ENCODE data around the gene PUS7.

The PUS7 gene

DNA sequence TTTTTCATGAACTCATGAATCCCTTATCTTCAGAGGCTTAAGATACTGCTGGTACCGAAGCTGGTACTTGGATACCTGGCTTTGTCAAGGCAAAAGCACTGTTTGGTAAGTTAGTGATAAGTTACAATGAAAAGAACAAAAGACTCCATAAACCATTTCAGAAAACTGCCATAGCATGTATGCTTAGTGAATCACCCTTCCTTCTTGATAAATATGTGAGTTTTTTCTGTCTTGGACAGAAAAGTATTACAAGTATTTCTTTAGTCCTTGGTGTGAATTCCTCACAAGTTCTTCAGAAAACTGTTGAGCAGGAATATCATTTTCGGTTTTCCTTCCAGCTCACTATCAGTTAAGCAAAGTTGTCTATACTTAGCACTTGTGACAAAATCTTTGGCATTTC is 25.6 kb downstream of the PUS7 start:
- Histone ChIP-seq H3K4me1 (ENCODE audit: insufficient read depth, low read length) (no peaks in the 10 kb centered on the region), H3K4me3 (ENCODE audit: low read length) (no peak overlapping the region), H3K36me3 (ENCODE audit: insufficient read depth, low read length) (peaks cover 73% of the 10 kb centered on the region), H3K27me3 (ENCODE audit: insufficient read depth, low read length) (no peaks in the 10 kb centered on the region), H3K9me3 (ENCODE audit: insufficient read depth, low read depth, low read length) (no peaks in the 10 kb centered on the region), H3K9ac (ENCODE audit: low read depth, low read length) (no peak overlapping the region), H3K27ac (ENCODE audit: low read depth, low read length) (no peak overlapping the region)
- 97% methylated on average over 2 of the region's 2 CpGs for WGBS

DNA sequence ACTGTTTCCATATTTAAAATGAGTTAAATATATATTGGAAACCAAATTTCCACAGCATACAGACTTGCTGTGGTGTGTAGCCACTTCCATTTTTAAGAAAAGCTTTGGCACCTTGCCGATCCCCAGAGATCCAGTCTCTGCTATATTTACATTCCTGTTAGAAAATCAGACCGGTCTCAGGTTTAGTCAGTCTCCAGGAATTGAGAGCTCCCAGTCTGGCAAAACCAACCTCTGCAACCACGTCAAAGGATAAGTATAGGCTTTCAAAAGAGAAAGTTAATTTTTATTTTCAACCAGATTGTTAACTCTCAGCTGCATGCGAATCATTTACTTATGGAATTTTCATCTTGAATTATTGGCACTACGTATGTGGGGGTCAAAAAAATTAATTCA is 28.2 kb downstream of the PUS7 start:
- Histone ChIP-seq H3K9me3 (ENCODE audit: insufficient read depth, low read depth, low read length) (no peaks in the 10 kb centered on the region), H3K27ac (ENCODE audit: low read depth, low read length) (no peak overlapping the region), H3K4me1 (ENCODE audit: insufficient read depth, low read length) (no peaks in the 10 kb centered on the region), H3K36me3 (ENCODE audit: insufficient read depth, low read length) (peaks cover 72% of the 10 kb centered on the region), H3K27me3 (ENCODE audit: insufficient read depth, low read length) (no peaks in the 10 kb centered on the region), H3K9ac (ENCODE audit: low read depth, low read length) (no peak overlapping the region), H3K4me3 (ENCODE audit: low read length) (no peak overlapping the region)
- 91% methylated on average over 5 of the region's 5 CpGs for WGBS

DNA sequence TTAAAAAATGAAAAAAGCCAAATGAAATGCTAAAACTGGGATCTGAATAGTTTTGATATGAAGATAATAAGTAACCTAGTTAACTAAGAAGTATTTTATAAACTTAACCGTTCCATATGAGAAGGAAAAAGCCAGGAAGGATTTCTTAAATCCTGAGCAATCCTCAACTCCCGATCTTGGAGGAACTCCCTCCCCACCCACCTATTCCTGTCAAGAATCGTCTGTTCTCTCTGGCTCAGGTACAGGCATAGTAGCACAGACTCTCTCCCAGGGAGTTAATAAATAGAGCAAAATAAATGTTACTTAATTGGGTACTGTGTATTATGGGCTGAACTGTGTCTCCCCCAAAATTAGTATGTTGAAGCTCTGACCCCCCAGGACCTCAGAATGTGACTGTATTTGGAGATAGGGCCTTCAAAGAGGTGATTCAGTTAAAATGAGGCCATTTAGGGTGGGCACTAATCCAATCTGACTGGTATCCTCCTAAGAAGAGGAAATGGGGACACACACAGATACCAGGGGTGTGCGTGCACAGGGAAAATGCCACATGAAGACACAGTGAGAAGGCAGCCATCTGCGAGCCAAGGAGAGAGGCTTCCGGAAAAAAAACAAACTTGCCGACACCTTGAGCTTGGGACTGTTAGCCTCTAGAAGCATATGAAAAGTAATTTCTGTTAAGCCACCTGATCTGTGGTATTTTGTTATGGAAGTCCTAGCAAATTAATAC is 28.7 kb downstream of the PUS7 start:
- H3K4me3 ChIP-seq (ENCODE audit: low read length) = no peak overlapping the region
- 96% methylated on average over 7 of the region's 7 CpGs for WGBS
- no peak overlapping the region for H3K9ac ChIP-seq (ENCODE audit: low read depth, low read length)
- H3K9me3 ChIP-seq (ENCODE audit: insufficient read depth, low read depth, low read length) = no peaks in the 10 kb centered on the region
- no peak overlapping the region for H3K27ac ChIP-seq (ENCODE audit: low read depth, low read length)
- H3K27me3 ChIP-seq (ENCODE audit: insufficient read depth, low read length) = no peaks in the 10 kb centered on the region
- H3K4me1 ChIP-seq (ENCODE audit: insufficient read depth, low read length) = no peaks in the 10 kb centered on the region
- H3K36me3 ChIP-seq (ENCODE audit: insufficient read depth, low read length) = peaks cover 72% of the 10 kb centered on the region

DNA sequence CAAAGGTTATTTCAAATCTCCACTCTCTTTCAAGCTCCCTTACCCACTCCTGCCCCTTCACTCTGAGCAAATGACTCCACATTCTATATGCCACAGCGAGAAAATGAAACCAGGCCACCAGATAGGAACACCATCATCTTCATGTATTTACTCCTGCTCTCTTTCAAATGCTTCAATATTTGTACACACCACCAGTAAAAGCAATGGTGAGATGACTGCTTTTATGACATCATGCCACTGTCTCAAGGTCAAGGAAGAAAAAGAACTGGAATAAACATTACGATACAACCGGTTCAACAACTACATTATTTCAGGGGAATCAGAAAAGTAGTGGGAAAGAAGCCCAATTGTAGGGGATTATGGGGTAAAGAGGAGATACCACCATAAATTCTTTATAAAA is 32.7 kb downstream of the PUS7 start:
- Histone ChIP-seq H3K9me3 (ENCODE audit: insufficient read depth, low read depth, low read length) (no peaks in the 10 kb centered on the region), H3K4me1 (ENCODE audit: insufficient read depth, low read length) (no peaks in the 10 kb centered on the region), H3K36me3 (ENCODE audit: insufficient read depth, low read length) (peaks cover 72% of the 10 kb centered on the region), H3K27ac (ENCODE audit: low read depth, low read length) (no peak overlapping the region), H3K27me3 (ENCODE audit: insufficient read depth, low read length) (no peaks in the 10 kb centered on the region), H3K9ac (ENCODE audit: low read depth, low read length) (no peak overlapping the region), H3K4me3 (ENCODE audit: low read length) (no peak overlapping the region)
- WGBS = 95% methylated on average over 3 of the region's 3 CpGs

DNA sequence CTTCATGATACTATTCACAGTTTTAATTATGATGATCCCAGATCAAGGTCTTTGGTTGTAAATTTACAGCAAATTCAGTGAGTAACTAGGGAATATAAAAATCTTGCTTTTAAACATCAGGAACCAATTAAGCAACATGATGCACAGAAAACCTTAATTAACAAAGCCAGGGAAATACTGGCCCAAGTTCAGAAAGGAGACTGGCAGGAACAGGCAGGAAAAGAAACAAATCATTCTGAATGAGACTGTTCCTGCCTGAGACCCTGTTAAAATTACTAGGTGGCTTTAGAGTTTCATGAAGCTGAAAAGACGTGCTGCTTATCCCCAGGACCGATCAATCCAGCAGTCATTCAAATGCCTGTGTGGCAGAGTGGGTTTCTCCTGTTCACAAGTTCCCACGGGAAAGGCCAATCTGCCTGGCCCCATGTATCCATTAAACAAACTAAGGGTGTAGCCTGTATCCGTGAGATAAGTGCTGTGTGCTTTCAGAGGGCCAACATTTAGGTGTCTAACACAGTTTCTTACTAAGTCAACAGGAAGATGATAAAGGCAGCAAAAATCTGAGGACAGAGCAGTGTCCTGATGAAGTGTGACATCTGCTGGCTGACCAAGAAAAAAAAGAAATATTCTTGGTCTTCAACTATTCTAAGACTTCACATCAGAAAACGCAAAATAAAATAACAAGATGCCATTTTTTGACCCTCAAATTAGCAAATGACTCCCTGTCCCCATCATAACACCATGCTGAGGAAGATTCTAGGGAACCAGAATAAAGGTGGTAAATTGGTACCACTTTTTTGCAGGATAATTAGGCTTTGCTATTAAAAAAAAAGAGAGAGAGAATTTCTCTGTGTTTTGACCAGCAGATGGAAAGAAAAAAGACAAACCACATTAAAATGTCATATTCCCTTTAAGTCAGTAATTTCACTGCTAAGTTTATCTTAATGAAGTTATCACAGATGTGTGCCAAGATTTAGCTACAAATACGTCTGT is 34.2 kb downstream of the PUS7 start:
- Histone ChIP-seq H3K9ac (ENCODE audit: low read depth, low read length) (no peak overlapping the region), H3K4me3 (ENCODE audit: low read length) (no peak overlapping the region), H3K27ac (ENCODE audit: low read depth, low read length) (no peak overlapping the region), H3K9me3 (ENCODE audit: insufficient read depth, low read depth, low read length) (no peaks in the 10 kb centered on the region), H3K27me3 (ENCODE audit: insufficient read depth, low read length) (no peaks in the 10 kb centered on the region), H3K4me1 (ENCODE audit: insufficient read depth, low read length) (no peaks in the 10 kb centered on the region), H3K36me3 (ENCODE audit: insufficient read depth, low read length) (peaks cover 78% of the 10 kb centered on the region)
- WGBS = 93% methylated on average over 6 of the region's 6 CpGs

DNA sequence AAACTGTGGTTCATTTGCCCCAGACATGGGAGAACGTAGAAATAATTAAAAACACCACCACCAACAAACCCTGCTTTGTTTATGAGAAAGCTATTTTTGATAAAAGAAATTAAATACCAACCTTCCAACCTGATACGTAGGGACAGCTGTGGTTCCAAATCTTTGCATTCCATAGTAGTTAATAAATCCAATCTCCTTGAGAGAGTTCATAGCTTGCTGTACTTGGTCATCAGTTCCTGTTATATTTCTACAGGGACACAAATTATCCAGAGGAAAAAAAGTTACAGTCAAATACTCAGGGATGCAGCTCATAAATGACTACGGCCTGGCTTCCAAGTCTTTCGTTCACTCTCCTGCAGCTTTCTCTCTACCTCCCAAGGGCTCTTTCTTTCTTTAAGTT is 41.1 kb downstream of the PUS7 start:
- Histone ChIP-seq H3K4me1 (ENCODE audit: insufficient read depth, low read length) (no peaks in the 10 kb centered on the region), H3K27me3 (ENCODE audit: insufficient read depth, low read length) (no peaks in the 10 kb centered on the region), H3K4me3 (ENCODE audit: low read length) (no peak overlapping the region), H3K27ac (ENCODE audit: low read depth, low read length) (no peak overlapping the region), H3K9ac (ENCODE audit: low read depth, low read length) (no peak overlapping the region), H3K9me3 (ENCODE audit: insufficient read depth, low read depth, low read length) (no peaks in the 10 kb centered on the region), H3K36me3 (ENCODE audit: insufficient read depth, low read length) (peaks cover 84% of the 10 kb centered on the region)
- 88% methylated on average over 4 of the region's 4 CpGs for WGBS

DNA sequence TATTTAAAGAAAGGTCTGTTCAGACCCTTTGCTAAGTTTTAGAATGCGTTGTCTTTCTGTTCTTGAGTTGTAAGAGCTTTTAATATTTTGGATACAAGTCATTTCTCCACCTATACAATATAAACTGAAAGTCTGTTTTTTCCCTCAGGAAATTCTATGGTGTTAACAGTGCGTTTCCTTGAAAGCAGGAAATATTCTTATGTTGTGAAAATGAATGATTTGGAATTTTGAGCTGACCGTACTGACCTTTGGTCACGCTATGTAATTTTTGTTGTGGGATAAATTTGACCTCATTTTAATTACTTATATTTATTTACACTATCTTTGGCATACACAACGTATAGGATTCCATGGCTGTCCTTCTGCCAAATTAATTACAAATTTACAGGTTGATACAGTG is 43.5 kb downstream of the PUS7 start:
- Histone ChIP-seq H3K27me3 (ENCODE audit: insufficient read depth, low read length) (no peaks in the 10 kb centered on the region), H3K9ac (ENCODE audit: low read depth, low read length) (no peak overlapping the region), H3K27ac (ENCODE audit: low read depth, low read length) (no peak overlapping the region), H3K36me3 (ENCODE audit: insufficient read depth, low read length) (peaks cover 71% of the 10 kb centered on the region), H3K4me3 (ENCODE audit: low read length) (no peak overlapping the region), H3K4me1 (ENCODE audit: insufficient read depth, low read length) (no peaks in the 10 kb centered on the region), H3K9me3 (ENCODE audit: insufficient read depth, low read depth, low read length) (no peaks in the 10 kb centered on the region)
- WGBS = 98% methylated on average over 4 of the region's 5 CpGs

DNA sequence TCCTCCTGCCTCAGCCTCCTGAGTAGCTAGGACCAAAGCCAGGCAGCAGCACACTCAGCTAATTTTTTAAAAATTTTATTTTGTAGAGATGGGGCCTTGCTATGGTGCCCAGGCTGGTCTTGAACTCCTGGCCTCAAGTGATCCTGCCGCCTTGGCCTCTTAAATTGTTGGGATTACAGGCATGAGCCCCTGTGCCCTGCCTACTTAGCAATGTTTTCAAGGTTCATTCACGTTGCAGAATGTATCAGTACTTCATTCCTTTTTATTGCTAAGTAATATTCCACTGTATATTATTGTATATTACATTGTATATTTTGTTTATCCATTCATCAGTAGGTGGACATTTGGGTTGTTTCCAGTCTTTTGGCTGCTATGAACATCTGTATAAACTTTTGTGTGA is 44.2 kb downstream of the PUS7 start:
- 97% methylated on average over 2 of the region's 2 CpGs for WGBS
- peaks cover 67% of the 10 kb centered on the region for H3K36me3 ChIP-seq (ENCODE audit: insufficient read depth, low read length)
- H3K4me1 ChIP-seq (ENCODE audit: insufficient read depth, low read length) = no peaks in the 10 kb centered on the region
- no peak overlapping the region for H3K27ac ChIP-seq (ENCODE audit: low read depth, low read length)
- H3K9ac ChIP-seq (ENCODE audit: low read depth, low read length) = no peak overlapping the region
- H3K27me3 ChIP-seq (ENCODE audit: insufficient read depth, low read length) = no peaks in the 10 kb centered on the region
- no peaks in the 10 kb centered on the region for H3K9me3 ChIP-seq (ENCODE audit: insufficient read depth, low read depth, low read length)
- no peak overlapping the region for H3K4me3 ChIP-seq (ENCODE audit: low read length)

DNA sequence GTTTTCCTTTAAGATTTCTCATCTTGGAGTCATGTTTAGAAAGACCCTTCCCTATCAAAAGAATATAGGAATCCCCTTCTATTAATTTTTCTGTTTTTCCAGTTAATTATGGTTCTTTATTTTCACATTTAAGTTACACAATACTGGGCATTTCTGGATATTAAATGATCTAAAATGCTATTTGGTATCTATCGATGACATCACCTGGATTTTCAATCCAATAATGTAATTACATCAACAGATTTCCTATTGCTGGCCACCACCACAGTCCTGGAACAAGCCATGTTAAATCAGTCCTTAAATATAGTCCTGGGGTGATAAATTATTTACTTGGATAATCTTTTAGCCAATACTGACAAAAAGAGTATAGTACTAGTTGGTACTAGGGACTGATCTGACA is 48.0 kb downstream of the PUS7 start:
- H3K36me3 ChIP-seq (ENCODE audit: insufficient read depth, low read length) = peaks cover 59% of the 10 kb centered on the region
- no peak overlapping the region for H3K4me3 ChIP-seq (ENCODE audit: low read length)
- 100% methylated on average over 1 of the region's 1 CpG for WGBS
- H3K4me1 ChIP-seq (ENCODE audit: insufficient read depth, low read length) = no peaks in the 10 kb centered on the region
- H3K9ac ChIP-seq (ENCODE audit: low read depth, low read length) = no peak overlapping the region
- no peak overlapping the region for H3K27ac ChIP-seq (ENCODE audit: low read depth, low read length)
- no peaks in the 10 kb centered on the region for H3K9me3 ChIP-seq (ENCODE audit: insufficient read depth, low read depth, low read length)
- no peaks in the 10 kb centered on the region for H3K27me3 ChIP-seq (ENCODE audit: insufficient read depth, low read length)

DNA sequence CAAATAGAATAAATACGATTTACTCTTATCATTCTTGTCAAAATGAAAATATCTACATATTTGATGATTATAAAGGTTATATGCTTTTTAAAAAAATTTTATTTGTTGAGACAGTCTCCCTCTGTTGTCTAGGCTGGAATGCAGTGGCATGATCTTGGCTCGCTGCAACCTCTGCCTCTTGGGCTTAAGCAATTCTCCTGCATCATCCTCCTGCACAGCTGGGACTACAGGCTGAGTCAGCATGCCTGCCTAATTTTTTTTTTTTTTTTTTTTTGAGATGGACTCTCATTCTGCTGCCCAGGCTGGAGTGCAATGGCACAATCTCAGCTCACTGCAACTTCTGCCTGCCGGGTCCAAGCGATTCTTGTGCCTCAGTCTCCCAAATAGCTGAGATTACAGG is 48.9 kb downstream of the PUS7 start:
- Histone ChIP-seq H3K27me3 (ENCODE audit: insufficient read depth, low read length) (no peaks in the 10 kb centered on the region), H3K4me3 (ENCODE audit: low read length) (no peak overlapping the region), H3K36me3 (ENCODE audit: insufficient read depth, low read length) (peaks cover 56% of the 10 kb centered on the region), H3K27ac (ENCODE audit: low read depth, low read length) (no peak overlapping the region), H3K9ac (ENCODE audit: low read depth, low read length) (no peak overlapping the region), H3K4me1 (ENCODE audit: insufficient read depth, low read length) (no peaks in the 10 kb centered on the region), H3K9me3 (ENCODE audit: insufficient read depth, low read depth, low read length) (no peaks in the 10 kb centered on the region)
- WGBS = 97% methylated on average over 3 of the region's 4 CpGs

DNA sequence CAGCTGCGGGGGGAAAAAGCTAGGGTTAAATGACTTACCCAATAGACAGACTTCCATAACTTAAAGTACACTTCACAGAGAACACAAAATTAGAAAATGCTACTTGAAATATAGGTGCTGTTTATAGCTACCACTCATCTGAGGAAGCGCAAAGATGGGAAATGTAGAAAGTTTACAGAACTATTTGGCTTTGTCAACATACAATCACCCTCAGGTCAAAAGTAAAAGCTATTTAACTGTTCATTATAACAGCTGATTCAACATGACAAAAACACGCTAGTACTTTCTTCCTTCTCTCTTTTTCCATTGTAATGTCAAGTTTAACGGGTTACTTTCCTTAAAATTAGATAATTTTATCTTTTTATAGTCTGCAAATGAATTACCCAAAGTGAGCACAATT is 51.2 kb downstream of the PUS7 start:
- Histone ChIP-seq H3K27ac (ENCODE audit: low read depth, low read length) (no peak overlapping the region), H3K9me3 (ENCODE audit: insufficient read depth, low read depth, low read length) (no peaks in the 10 kb centered on the region), H3K27me3 (ENCODE audit: insufficient read depth, low read length) (no peaks in the 10 kb centered on the region), H3K4me3 (ENCODE audit: low read length) (no peak overlapping the region), H3K4me1 (ENCODE audit: insufficient read depth, low read length) (no peaks in the 10 kb centered on the region), H3K36me3 (ENCODE audit: insufficient read depth, low read length) (peaks cover 60% of the 10 kb centered on the region), H3K9ac (ENCODE audit: low read depth, low read length) (no peak overlapping the region)
- WGBS = 98% methylated on average over 3 of the region's 4 CpGs

Measured in HUES64 (cell line).